PC-9 (cell line): ENCODE results near the gene SNX18. TPM values are rescaled to one million over a fixed set of nuclear protein-coding genes. Genes with fewer than 3 reads are reported as not detected.

Source experiments
- BruUV-seq: library from RNA; stranded (reverse); fragments of 400-500 nt; replicated peaks from 2 replicates; lab custom pipeline; 2021; lab: Mats Ljungman, UMichigan
- CTCF ChIA-PET: fragments of 300-600 bp; sonication (Branson Sonifier 250); formaldehyde crosslinking; loops from one replicate; lab custom pipeline; 2022; ENCODE audit warnings: antibody characterized with exemption; lab: Charles Lee
- POLR2A ChIA-PET: fragments of 300-600 bp; sonication (Branson Sonifier 250); formaldehyde crosslinking; loops from one replicate; lab custom pipeline; 2022; ENCODE audit warnings: antibody characterized with exemption; ENCODE audit not compliant: unreplicated experiment; lab: Charles Lee
- DNase-seq, 2 experiments: peaks; one replicate each; pipeline versions ENCODE4 v3.0.0 to v3.0.0-alpha.2; 2015 to 2022; ENCODE audit warnings: mixed read lengths in 1 of 2
- H2AFZ ChIP-seq: fragments of 200-600 bp; sonication (generic); 2 replicates; pipeline ENCODE4 v1.8.1; 2017; ENCODE audit warnings: antibody characterized with exemption
- H3F3A ChIP-seq: fragments of 200-600 bp; sonication (generic); 2 replicates; pipeline ENCODE4 v1.8.1; 2017; ENCODE audit warnings: antibody characterized with exemption, mild to moderate bottlenecking, low read depth; ENCODE audit not compliant: insufficient read depth
- H3K27ac ChIP-seq: fragments of 200-600 bp; sonication (generic); 2 replicates; pipeline ENCODE4 v1.6.1; 2016; ENCODE audit warnings: mixed run types
- H3K27me3 ChIP-seq: fragments of 200-600 bp; sonication (generic); 2 replicates; pipeline ENCODE4 v1.6.1; 2016; ENCODE audit warnings: low read depth, mixed run types; ENCODE audit not compliant: insufficient read depth
- H3K36me3 ChIP-seq: fragments of 200-600 bp; sonication (generic); 2 replicates; pipeline ENCODE4 v1.6.1; 2016; ENCODE audit warnings: low read depth, mixed run types
- H3K4me1 ChIP-seq: fragments of 200-600 bp; sonication (generic); replicated peaks from 2 replicates; pipeline ENCODE4 v1.6.1; 2016; ENCODE audit warnings: mixed run types; ENCODE audit not compliant: insufficient read depth
- H3K4me2 ChIP-seq: fragments of 200-600 bp; sonication (generic); 2 replicates; pipeline ENCODE4 v1.6.1; 2017; ENCODE audit warnings: mixed run types
- H3K4me3 ChIP-seq: fragments of 200-600 bp; sonication (generic); 2 replicates; pipeline ENCODE4 v1.6.1; 2016; ENCODE audit warnings: mixed run types
- H3K79me2 ChIP-seq: fragments of 200-600 bp; sonication (generic); 2 replicates; pipeline ENCODE4 v1.6.1; 2017; ENCODE audit warnings: low read depth, mixed run types
- H3K9me2 ChIP-seq: fragments of 200-600 bp; sonication (generic); 2 replicates; pipeline ENCODE4 v1.8.1; 2017; ENCODE audit warnings: mild to moderate bottlenecking; ENCODE audit not compliant: insufficient read depth
- H3K9me3 ChIP-seq: fragments of 200-600 bp; sonication (generic); 2 replicates; pipeline ENCODE4 v1.8.1; 2016; ENCODE audit warnings: low read depth; ENCODE audit not compliant: insufficient read depth
- H4K20me1 ChIP-seq: fragments of 200-600 bp; sonication (generic); 2 replicates; pipeline ENCODE4 v1.8.1; 2017; ENCODE audit not compliant: insufficient read depth
- CTCF ChIP-seq: fragments of 200-600 bp; sonication (generic); conservative IDR thresholded peaks from 2 replicates; pipeline ENCODE4 v1.6.1; 2017; ENCODE audit warnings: mixed run types, antibody characterized with exemption, mild to moderate bottlenecking, moderate library complexity
- EZH2 ChIP-seq: fragments of 200-600 bp; sonication (generic); IDR thresholded peaks from 2 replicates; pipeline ENCODE4 v1.8.0; 2017; ENCODE audit warnings: antibody characterized with exemption, low read depth
- intact Hi-C: fragments of 100-400 bp; cut with micrococcal nuclease; formaldehyde crosslinking; loops from one replicate; pipeline ENCODE4 v1.10.0; 2022; ENCODE audit not compliant: unreplicated experiment
- total RNA-seq: library from RNA; stranded (reverse); gene quantifications from 2 replicates; pipeline ENCODE4 v1.2.3, GENCODE V29; 2021

SNX18 gene
- total RNA-seq, 1 experiment from 2014 or later, result 9.7 TPM

DNA sequence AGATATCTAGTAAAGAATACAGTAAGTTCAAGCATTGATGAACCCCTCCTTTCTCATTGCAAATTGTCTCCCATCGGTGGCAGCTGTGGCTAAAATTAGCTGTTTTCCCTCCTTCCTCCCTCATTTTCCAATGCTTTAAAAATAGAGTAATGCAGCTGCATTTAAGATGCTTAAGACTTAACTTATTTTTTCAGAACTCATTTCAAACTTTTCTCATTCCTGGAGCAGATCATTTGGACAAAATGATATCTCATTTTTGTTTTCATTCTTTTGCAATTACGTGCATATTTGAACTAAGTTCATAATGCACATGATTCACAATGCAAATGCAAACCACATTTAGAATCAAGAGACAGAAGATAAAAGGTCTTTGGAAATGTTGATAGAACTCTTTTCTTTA is 47.4 kb upstream of the SNX18 start:
- no peak for TF ChIP-seq CTCF
- TF ChIP-seq EZH2, result no peak
- H3K4me1 ChIP-seq, result no peaks in the 10 kb centered on the region
- H3F3A ChIP-seq, result no peaks in the 10 kb centered on the region
- no peak overlapping the region for H3K27ac ChIP-seq
- intact Hi-C loops, result no loop called here
- H3K9me3 ChIP-seq, result no peaks in the 10 kb centered on the region
- no peaks in the 10 kb centered on the region for H3K9me2 ChIP-seq
- H3K4me2 ChIP-seq, result no peak overlapping the region
- BruUV-seq, result no TSS peak
- no peaks in the 10 kb centered on the region for H4K20me1 ChIP-seq
- no peaks in the 10 kb centered on the region for H3K36me3 ChIP-seq
- no peak overlapping the region for H2AFZ ChIP-seq
- no peak for DNase-seq
- CTCF ChIA-PET, result no interaction called here
- no peak overlapping the region for H3K4me3 ChIP-seq
- no peaks in the 10 kb centered on the region for H3K79me2 ChIP-seq
- H3K27me3 ChIP-seq, result no peaks in the 10 kb centered on the region
- POLR2A ChIA-PET, result interaction anchor here (0.6 kb wide), 1 partner anchor 450 kb away, joined by 10 read pairs; no protein-coding TSS in a partner anchor

- H3K27me3 ChIP-seq, result no peaks in the 10 kb centered on the region
- intact Hi-C loops, result no loop called here
- H4K20me1 ChIP-seq, result no peaks in the 10 kb centered on the region
- POLR2A ChIA-PET, result interaction anchor here (0.6 kb wide), 1 partner anchor 449 kb away, joined by 10 read pairs; no protein-coding TSS in a partner anchor
- no peak overlapping the region for H3K4me3 ChIP-seq
- no peak overlapping the region for H2AFZ ChIP-seq
- no peak for TF ChIP-seq EZH2
- TF ChIP-seq CTCF, result no peak
- no peaks in the 10 kb centered on the region for H3K4me1 ChIP-seq
- no peaks in the 10 kb centered on the region for H3K9me3 ChIP-seq
- H3K36me3 ChIP-seq, result no peaks in the 10 kb centered on the region
- H3F3A ChIP-seq, result no peaks in the 10 kb centered on the region
- DNase-seq, result no peak
- no peaks in the 10 kb centered on the region for H3K79me2 ChIP-seq
- no peak overlapping the region for H3K4me2 ChIP-seq
- no TSS peak for BruUV-seq
- CTCF ChIA-PET, result no interaction called here
- no peak overlapping the region for H3K27ac ChIP-seq
- H3K9me2 ChIP-seq, result no peaks in the 10 kb centered on the region
These were observed 46.9 kb upstream of the SNX18 start for GRCh38 chr5:54470677-54471076.

GRCh38 chr5:54471398-54471797 is 46.2 kb upstream of the SNX18 start:
- no peak overlapping the region for H3K27ac ChIP-seq

More at GRCh38 chr5:54471398-54471797, 46.2 kb upstream of the SNX18 start:
- no peaks in the 10 kb centered on the region for H3K9me2 ChIP-seq
- BruUV-seq, result no TSS peak
- no peaks in the 10 kb centered on the region for H4K20me1 ChIP-seq
- no peaks in the 10 kb centered on the region for H3K79me2 ChIP-seq
- no peak for DNase-seq
- POLR2A ChIA-PET, result no interaction called here
- intact Hi-C loops, result no loop called here
- no peak overlapping the region for H3K4me3 ChIP-seq
- TF ChIP-seq EZH2 (no peak), CTCF (no peak)
- no peak overlapping the region for H2AFZ ChIP-seq
- no peaks in the 10 kb centered on the region for H3K4me1 ChIP-seq
- H3K9me3 ChIP-seq, result no peaks in the 10 kb centered on the region
- no peaks in the 10 kb centered on the region for H3K36me3 ChIP-seq
- no peak overlapping the region for H3K4me2 ChIP-seq
- CTCF ChIA-PET, result no interaction called here
- H3F3A ChIP-seq, result no peaks in the 10 kb centered on the region
- H3K27me3 ChIP-seq, result no peaks in the 10 kb centered on the region
